KBM-7 (cell line): ENCODE measurements around the gene FBXO41.
"Not testable (repeated sequence)": the region's sequence is repeated elsewhere in the genome, so short reads cannot be mapped to it uniquely, and the experiment has no call there.

Experiments
- DNase-seq: peaks from one replicate; pipeline ENCODE4 v3.0.0-alpha.2; 2015
- in situ Hi-C: fragments of 300-500 bp; cut with MboI; formaldehyde crosslinking; loops from 2 replicates; pipeline ENCODE4 v1.14.3; 2020; ENCODE audit warnings: low sequenced_read_pairs, low pct_unique_long_range_greater_than_20kb, mixed read lengths

Gene FBXO41

GRCh38 chr2:73263540-73264331 is 20.5 kb downstream of the FBXO41 start:
- no peak for DNase-seq
- in situ Hi-C loops: no loop called here

DNA sequence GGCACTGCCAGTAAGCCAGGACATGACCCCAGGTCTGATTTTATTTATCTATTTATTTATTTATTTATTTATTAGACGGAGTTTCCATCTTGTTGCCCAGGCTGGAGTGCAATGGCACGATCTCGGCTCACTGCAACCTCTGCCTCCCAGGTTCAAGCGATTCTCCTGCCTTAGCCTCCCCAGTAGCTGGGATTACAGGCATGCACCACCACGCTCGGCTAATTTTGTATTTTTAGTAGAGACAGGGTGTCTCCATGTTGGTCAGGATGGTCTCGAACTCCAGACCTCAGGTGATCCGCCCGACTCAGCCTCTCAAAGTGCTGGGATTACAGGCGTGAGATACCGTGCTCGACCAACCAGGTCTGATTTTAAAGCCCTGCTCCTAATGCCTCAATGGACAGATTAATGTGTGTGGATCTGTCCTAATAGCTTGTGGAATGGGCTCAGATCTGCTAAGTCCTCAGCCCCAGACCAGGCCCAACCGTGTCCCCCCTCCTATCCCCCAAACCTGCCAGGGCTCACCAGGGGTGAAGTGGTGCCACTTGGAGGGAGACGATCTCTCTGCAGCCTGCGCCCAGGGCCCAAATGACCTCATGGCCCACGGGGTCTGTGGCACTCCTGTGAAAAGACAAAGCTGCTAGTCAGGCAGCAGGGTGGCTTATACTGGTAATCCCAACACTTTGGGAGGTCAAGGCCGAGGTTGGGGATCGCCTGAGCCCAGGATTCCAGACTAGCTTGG is 21.4 kb downstream of the FBXO41 start:
- in situ Hi-C loops, DNase-seq: not testable (repeated sequence)

DNA sequence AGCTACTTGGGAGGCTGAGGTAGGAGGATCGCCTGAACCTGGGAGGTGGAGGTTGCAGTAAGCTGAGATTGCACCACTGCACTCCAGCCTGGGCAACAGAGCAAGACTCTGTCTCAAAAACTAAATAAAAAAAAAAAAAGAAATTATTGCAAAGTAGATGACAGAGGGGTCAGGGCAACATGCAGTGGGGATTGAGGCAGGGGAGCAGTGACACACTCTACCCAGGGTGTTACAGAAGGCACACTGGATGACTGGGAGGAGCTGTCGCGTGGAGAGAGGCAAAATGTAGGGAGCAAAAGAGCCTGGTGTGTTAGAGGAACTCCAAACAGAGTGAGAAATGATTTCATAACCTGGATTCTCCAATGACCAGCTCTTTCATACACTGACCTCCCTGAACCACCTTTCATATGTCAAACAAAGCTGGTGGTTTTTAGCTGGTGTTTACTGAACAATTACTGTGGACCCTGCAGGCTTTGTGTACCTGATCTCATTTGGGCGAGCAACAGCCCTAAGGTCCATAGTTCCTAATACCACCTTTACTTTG is 22.1 kb downstream of the FBXO41 start:
- in situ Hi-C loops: no loop called here
- DNase-seq: no peak

DNA sequence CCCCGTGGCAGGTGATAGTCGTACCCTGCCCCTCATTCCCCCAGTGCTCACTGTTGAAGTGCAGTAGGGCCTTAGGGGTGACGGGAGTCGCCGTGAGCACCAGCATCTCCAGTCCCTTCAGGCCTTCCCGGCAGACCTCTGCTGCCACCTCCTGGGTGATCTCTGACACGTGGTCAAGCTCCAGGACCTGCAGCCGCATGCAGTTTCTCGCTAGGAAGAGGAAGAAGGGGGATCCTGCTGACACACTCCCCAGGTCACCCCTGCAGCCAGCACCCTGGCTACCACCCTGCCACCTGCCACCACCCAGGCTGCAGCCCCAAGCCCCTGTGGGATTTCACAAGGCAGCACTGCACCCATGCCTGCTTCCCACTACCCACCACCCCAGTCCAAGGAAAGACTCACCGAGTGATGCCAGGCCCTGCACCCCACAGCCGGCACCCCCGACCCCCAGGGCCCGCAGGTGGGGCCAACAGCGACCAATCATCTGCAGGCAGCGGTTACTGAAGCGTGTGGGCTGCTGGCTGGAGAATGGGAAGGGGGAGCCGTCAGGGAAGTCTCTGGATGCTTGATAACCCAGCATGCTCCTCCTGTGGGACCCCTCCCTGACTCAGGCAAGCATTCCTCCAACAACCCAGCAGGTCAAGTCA is 23.8 kb downstream of the FBXO41 start:
- DNase-seq: peak; percentile 43
- in situ Hi-C loops: no loop called here

DNA sequence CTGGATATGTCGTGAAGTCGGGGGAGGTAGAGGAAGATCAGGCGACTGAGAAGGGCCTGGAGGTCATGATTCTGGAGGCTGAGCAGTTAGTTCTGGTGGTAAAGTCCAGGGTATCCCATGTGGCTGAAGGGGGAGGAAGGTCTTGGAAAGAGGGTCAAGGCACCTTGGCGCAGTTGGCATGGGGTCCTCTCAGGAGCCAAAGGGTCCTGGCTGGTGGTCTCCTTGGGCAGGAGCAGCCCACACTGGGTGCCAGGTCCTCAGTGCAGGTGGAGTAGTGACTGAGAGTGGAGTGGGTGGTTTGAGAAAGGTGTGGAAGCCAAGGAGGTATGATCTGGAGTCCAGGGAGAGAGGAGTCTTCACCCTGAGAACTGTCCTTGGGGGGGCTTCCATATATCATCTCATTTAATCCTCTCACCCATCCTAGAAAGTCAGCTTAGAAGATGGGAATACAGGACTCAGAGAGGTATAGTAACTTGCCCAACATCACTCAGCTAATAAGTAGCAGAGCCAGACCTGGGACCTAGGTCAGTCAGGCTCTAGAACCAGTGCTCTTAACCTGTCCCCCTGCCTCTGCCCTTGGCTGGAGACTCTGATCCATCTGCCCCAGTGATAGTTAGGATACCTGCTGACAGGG is 24.5 kb downstream of the FBXO41 start:
- no peak for DNase-seq
- in situ Hi-C loops: no loop called here

- no peak for DNase-seq
- in situ Hi-C loops: no loop called here
These were observed 25.0 kb downstream of the FBXO41 start for GRCh38 chr2:73259276-73259675.

DNA sequence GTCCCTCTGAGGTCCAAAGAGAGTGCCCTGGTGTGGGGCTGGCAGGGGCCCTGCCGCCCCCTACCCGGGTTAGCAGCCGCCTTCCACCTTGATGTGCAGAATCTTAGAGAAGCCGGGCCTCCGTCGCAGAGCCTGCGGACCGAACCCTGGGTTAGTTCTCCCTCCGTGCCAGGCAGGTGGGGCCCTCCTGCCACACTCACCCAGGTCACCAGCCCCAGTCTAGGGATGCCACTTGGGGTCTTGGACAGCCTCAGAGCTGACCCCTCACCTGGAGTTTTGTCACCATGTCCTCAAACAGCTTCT is 25.4 kb downstream of the FBXO41 start:
- in situ Hi-C loops: no loop called here
- no peak for DNase-seq

DNA sequence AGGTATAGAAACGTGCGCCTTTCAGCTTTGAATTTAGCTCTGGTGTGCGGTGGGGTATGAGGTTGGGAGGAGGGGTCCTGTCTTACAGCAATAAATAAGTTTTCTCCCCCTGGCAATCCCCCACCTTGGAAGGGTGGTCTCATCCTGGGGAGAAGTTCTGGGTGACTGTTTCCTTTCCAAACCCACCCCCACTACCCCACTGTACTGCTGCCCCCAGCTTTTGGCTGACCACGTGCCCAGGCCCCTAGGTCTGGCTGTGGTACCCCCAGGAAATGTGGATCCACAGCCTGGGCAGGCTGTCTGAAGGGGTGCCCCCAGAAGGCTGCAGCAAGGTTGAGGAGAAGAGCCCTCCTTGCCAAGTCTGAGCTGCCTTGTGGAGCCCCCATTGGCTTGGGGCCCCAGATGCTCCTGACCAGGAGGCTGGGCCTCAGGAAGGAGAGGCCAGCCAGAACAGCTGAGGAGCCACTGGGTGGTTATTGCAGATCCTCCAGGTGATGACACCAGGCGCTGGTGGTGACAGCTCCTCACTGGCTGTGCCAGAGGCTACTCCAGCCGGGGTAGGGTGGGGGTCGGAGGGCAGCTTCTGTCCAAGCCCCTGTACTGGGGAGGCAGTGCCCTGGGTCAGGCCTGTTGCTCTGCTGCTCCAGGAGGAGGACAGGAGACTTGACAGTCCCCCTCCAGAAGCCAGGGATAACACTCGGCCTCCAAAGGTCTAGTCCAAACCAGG is 25.9 kb downstream of the FBXO41 start:
- in situ Hi-C loops: no loop called here
- no peak for DNase-seq

GRCh38 chr2:73257425-73258125 is 26.7 kb downstream of the FBXO41 start:
- DNase-seq: peak; percentile 51
- in situ Hi-C loops: no loop called here

GRCh38 chr2:73257021-73257420 is 27.3 kb downstream of the FBXO41 start:
- no peak for DNase-seq
- in situ Hi-C loops: no loop called here

DNA sequence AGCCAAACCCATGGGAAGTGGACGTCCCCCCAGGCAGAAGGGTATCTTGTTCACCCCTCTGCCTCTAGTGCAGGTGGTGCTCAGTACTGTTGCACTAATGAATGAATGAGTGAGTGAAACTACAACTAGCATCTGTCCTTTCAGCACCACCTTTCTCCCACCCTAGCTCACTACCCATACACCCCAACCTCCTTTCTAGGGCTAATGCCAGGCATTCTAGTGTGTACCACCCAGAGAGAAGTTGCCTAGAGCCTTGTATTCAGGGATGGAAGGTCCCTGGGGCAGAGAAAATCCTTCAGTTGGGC is 27.7 kb downstream of the FBXO41 start:
- in situ Hi-C loops: no loop called here
- no peak for DNase-seq

DNA sequence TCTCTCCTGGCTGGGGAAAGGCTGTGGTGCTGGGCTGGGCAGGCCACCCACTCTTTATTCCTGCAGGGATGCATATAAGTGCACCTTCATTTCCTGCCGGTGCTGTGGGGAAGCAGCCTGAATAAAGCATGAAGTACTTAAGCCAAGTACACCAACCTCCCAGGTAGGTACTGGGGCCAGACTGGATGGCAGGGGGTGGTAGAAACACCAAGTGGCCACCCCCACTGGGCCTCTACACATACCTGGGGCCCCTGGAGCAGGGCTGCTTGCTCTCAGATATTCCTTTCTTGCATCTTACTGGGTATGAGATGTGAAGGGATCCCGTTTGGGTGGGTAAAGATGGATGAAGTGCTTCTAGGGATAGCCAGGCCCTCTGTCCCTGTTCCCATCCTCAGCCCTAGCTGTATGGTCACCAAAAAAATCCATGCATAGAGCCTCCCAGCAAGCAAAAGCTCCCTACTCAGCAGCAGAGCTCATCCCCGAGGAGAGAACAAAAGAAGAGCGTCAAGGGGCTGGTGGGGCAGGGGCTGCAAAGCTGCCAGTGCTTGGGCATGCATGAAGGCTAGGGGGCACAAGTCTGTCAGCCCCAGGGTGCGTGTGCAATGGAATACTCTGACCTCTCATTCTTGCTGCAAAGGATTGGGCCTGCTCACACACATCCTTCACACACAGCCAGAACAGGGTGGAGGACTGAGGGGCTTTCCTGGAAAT is 28.2 kb downstream of the FBXO41 start:
- DNase-seq: no peak
- in situ Hi-C loops: no loop called here

DNA sequence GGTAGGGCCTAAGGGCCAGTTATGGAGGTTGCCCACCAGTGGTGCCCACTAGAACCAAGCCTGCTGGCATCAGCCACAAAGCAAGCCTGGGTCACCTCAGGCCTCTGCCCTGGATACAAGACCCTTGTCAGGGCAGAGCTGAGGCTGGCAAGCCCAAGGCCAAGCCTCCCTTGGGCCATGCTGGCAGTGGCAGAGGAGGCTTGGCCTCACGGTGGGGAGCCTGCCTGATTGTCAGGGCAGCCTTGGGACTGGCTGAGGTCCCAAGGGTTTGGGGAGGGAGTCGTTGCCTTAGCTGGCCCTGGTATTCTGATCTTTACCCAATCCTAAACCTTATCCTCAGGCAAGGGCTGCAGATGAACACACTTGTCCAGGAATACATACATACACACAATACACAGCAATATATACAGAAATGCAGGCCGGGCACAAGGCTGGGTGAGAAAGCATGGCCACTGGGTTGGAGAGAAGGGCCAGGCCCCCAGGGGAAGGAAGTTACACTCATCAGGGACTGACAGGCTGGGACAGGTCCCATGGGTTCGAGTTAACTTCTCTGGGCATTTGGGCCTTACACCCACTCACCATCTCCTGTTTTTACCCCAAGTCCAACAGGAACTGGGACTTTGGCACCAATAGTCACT is 29.2 kb downstream of the FBXO41 start:
- in situ Hi-C loops: no loop called here
- peak; percentile 9 for DNase-seq

DNA sequence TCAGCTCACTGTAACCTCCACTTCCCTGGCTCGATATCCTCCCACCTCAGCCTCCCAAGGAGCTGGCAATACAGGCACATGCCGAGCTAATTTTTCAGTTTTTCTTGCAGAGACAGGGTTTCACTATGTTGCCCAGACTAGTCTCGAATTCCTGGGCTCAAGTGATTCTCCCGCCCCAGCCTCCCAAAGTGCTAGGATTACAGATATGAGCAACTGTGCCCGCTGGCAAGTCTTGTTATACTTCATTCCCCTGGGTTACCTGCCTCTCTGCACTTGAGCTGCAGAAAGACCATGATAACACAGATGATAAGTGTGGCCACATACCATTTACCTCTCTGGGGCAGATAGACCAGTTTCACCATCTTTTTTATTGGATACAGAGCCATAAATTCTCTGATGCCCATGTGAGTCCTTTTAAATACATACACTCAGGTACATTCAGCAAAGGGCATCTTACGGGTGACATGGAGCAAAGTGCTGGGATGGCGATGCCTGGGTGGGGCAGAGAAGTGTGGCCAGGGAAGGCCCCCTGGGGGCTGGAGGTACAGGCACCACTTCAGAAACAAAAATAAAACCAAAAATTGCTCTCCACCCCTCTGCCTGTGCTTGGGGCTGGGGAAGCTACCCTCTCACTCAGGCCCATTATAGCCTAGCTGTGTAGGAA is 29.8 kb downstream of the FBXO41 start:
- in situ Hi-C loops: no loop called here
- peak; percentile 3 for DNase-seq

- in situ Hi-C loops: no loop called here
- peak; percentile 76 for DNase-seq
These were observed 30.4 kb downstream of the FBXO41 start for GRCh38 chr2:73253901-73254300.

DNA sequence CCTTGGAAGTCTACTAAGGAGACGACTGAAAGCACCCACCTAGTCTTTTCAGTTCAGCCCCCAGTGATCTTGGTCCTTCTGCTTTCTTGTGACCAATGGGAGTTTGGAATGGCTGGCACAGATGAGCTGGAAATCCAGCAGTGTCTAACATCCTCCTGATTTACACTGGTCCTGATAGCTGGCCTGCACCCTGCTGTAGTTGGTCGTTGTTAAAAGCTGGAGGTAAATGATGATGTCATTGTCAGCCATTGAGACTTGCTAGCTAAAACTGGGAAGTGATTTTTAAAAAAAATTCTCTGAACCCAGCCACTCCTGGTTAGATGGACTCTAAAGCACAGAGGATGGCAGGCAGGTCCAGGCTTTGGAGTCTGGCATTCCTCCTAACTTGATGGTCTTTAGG is 30.9 kb downstream of the FBXO41 start:
- in situ Hi-C loops: no loop called here
- no peak for DNase-seq
